PC-3 (cell line): ENCODE measurements around the gene CYP2E1. TPM values are rescaled to one million over a fixed set of nuclear protein-coding genes. Genes with fewer than 3 reads are reported as not detected.
"Not testable (repeated sequence)": the region's sequence is repeated elsewhere in the genome, so short reads cannot be mapped to it uniquely, and the experiment has no call there.

Experiments
- ATAC-seq: fragments of 200-7000 bp; cut with Tn5 transposase; 2 replicates; pipeline ENCODE4 v1.9.1; 2020; ENCODE audit warnings: mild to moderate bottlenecking, moderate library complexity
- BruUV-seq: library from RNA; stranded (reverse); fragments of 400-500 nt; replicated peaks from 2 replicates; lab custom pipeline; 2021; lab: Mats Ljungman, UMichigan
- CTCF ChIA-PET: fragments of 300-600 bp; sonication (Branson Sonifier 250); formaldehyde crosslinking; loops from one replicate; lab custom pipeline; 2022; ENCODE audit warnings: antibody characterized with exemption; lab: Charles Lee
- POLR2A ChIA-PET: fragments of 300-600 bp; sonication (Branson Sonifier 250); formaldehyde crosslinking; loops from one replicate; lab custom pipeline; 2022; ENCODE audit warnings: antibody characterized with exemption; ENCODE audit not compliant: unreplicated experiment; lab: Charles Lee
- DNase-seq: peaks from one replicate; pipeline ENCODE4 v3.0.0-alpha.2; 2015
- H2AFZ ChIP-seq: fragments of 300-600 bp; sonication (generic); 2 replicates; pipeline ENCODE4 v1.6.0; 2016; ENCODE audit warnings: antibody characterized with exemption, low read length
- H3F3A ChIP-seq: fragments of 300-600 bp; sonication (generic); one replicate; pipeline ENCODE4 v1.6.0; 2017; ENCODE audit warnings: antibody characterized with exemption, low read length, control low read depth, mild to moderate bottlenecking; ENCODE audit not compliant: unreplicated experiment
- H3K27ac ChIP-seq: fragments of 300-600 bp; sonication (generic); 2 replicates; pipeline ENCODE4 v1.5.1; 2016; ENCODE audit warnings: mild to moderate bottlenecking, low read length
- H3K27me3 ChIP-seq: fragments of 300-600 bp; sonication (generic); 2 replicates; pipeline ENCODE4 v1.6.1; 2016; ENCODE audit warnings: low read length, mixed read lengths
- H3K36me3 ChIP-seq: fragments of 300-600 bp; sonication (generic); 2 replicates; pipeline ENCODE4 v1.6.1; 2016; ENCODE audit warnings: low read depth, mixed run types, low read length, mixed read lengths
- H3K4me1 ChIP-seq: fragments of 300-600 bp; sonication (generic); 2 replicates; pipeline ENCODE4 v1.5.1; 2016; ENCODE audit warnings: low read length; ENCODE audit not compliant: insufficient read depth
- H3K4me2 ChIP-seq: fragments of 300-600 bp; sonication (generic); 2 replicates; pipeline ENCODE4 v1.6.0; 2016; ENCODE audit warnings: low read length
- H3K4me3 ChIP-seq: fragments of 300-600 bp; sonication (generic); 2 replicates; pipeline ENCODE4 v1.5.1; 2016; ENCODE audit warnings: mild to moderate bottlenecking, low read length, mixed read lengths
- H3K79me2 ChIP-seq: fragments of 300-600 bp; sonication (generic); 2 replicates; pipeline ENCODE4 v1.6.1; 2017; ENCODE audit warnings: low read length, mixed read lengths
- H3K9ac ChIP-seq: fragments of 300-600 bp; sonication (generic); 2 replicates; pipeline ENCODE4 v1.6.0; 2016; ENCODE audit warnings: mild to moderate bottlenecking, low read length
- H3K9me2 ChIP-seq: fragments of 300-600 bp; sonication (generic); replicated peaks from 2 replicates; pipeline ENCODE4 v1.6.1; 2016; ENCODE audit warnings: mixed run types, low read length, mixed read lengths
- H3K9me3 ChIP-seq: fragments of 300-600 bp; sonication (generic); 2 replicates; pipeline ENCODE4 v1.6.1; 2016; ENCODE audit warnings: low read length, mixed read lengths
- H4K20me1 ChIP-seq: fragments of 300-600 bp; sonication (generic); 2 replicates; pipeline ENCODE4 v1.6.1; 2016; ENCODE audit warnings: low read length, mixed read lengths
- EZH2 ChIP-seq: fragments of 300-600 bp; sonication (generic); IDR thresholded peaks from one replicate; pipeline ENCODE4 v1.6.1; 2017; ENCODE audit warnings: antibody characterized with exemption, mild to moderate bottlenecking, low read length; ENCODE audit not compliant: unreplicated experiment
- EZH2phosphoT487 ChIP-seq: fragments of 300-600 bp; sonication (generic); IDR thresholded peaks from 2 replicates; pipeline ENCODE4 v1.6.1; 2018; ENCODE audit warnings: mild to moderate bottlenecking, antibody characterized with exemption, low read length, borderline replicate concordance
- intact Hi-C: fragments of 100-400 bp; cut with micrococcal nuclease; formaldehyde crosslinking; loops from 2 replicates; pipeline ENCODE4 v1.9.0; 2023
- total RNA-seq: library from RNA; depleted of rRNA; stranded (reverse); fragments of >200 nt; gene quantifications from 2 replicates; pipeline ENCODE4 v1.2.3, GENCODE V29; 2014
- TF ChIP-seq, protein P1 (sequence below): fragments of 300-600 bp; sonication (generic); conservative IDR thresholded peaks from 2 replicates; pipeline ENCODE4 v1.5.1; 2017; ENCODE audit warnings: antibody characterized with exemption, low read depth, mild to moderate bottlenecking, low read length

Gene CYP2E1
- total RNA-seq, 1 experiment from 2014 or later = 4.2 TPM

DNA sequence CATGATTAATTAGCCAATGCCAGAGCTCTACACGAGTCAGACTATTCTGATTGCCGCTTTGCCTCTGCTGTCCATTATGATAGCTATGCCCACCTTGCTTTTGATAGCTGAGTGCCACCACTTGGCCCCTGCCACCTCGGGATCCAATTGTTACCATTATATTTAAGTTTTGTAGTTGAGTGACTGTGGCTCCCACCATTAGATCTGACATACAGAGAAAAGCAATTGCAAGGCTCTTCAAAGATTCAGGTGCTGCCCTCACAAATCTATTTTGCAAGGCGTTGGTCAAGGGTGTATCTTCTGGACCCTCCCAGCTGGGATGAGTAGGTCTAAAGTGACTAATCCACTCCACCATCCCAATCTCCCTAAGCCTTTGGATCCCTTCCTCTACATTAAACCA is 26.3 kb upstream of the CYP2E1 start:
- intact Hi-C loops = loop anchor here (10.0 kb wide), 1 partner anchor 176 kb away; no protein-coding TSS in a partner anchor
- H3F3A ChIP-seq, H2AFZ ChIP-seq, CTCF ChIA-PET, H3K9me2 ChIP-seq, POLR2A ChIA-PET, H3K27ac ChIP-seq, H3K4me2 ChIP-seq, H3K4me1 ChIP-seq, ATAC-seq, H3K36me3 ChIP-seq, H3K9me3 ChIP-seq, DNase-seq, H4K20me1 ChIP-seq, H3K27me3 ChIP-seq, H3K79me2 ChIP-seq, BruUV-seq, H3K9ac ChIP-seq, H3K4me3 ChIP-seq: not testable (repeated sequence)

DNA sequence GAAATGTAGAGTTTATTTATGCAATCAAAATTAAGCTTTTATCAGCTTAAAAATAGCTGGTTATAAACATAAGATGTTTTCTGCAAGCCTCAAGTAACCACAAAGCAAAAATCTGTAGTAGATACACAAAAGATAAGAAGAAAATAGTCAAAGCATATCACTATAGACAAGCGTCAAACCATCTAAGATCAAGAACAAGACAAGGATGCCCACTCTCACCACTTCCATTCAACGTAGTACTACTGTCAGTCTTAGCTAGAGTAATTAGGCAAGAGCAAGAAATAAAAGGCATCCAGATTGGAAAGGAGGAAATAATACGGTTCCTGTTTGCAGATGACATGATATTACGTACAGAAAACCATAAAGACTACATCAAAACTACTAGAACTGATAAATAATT is 17.5 kb upstream of the CYP2E1 start:
- TF ChIP-seq, protein P1, sequence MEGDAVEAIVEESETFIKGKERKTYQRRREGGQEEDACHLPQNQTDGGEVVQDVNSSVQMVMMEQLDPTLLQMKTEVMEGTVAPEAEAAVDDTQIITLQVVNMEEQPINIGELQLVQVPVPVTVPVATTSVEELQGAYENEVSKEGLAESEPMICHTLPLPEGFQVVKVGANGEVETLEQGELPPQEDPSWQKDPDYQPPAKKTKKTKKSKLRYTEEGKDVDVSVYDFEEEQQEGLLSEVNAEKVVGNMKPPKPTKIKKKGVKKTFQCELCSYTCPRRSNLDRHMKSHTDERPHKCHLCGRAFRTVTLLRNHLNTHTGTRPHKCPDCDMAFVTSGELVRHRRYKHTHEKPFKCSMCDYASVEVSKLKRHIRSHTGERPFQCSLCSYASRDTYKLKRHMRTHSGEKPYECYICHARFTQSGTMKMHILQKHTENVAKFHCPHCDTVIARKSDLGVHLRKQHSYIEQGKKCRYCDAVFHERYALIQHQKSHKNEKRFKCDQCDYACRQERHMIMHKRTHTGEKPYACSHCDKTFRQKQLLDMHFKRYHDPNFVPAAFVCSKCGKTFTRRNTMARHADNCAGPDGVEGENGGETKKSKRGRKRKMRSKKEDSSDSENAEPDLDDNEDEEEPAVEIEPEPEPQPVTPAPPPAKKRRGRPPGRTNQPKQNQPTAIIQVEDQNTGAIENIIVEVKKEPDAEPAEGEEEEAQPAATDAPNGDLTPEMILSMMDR = no peak
- TF ChIP-seq EZH2 = no peak

DNA sequence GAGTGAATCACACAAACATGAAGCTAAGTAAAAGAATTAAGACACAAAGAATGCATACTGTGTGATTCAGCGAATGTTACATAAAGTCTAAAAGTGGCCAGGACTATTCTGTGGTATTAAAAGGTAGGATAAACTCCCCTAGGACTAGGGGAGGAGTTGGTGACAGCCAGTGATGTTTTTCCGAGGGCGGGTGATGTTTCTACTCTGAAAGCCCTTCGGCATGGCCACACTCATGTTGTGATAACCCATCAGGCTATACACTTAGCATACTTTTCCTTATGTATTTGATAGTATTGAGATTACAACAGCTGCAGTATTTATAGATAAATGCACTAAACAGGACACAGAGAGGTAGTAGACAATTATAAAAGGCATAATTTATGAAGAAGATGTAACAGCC is 15.8 kb upstream of the CYP2E1 start:
- H3K9me2 ChIP-seq = no peaks in the 10 kb centered on the region
- CTCF ChIA-PET = no interaction called here
- intact Hi-C loops = no loop called here
- POLR2A ChIA-PET = no interaction called here
- no peak for ATAC-seq
- H3K27me3 ChIP-seq = no peaks in the 10 kb centered on the region
- BruUV-seq = no TSS peak
- no peaks in the 10 kb centered on the region for H3K9me3 ChIP-seq
- no peak overlapping the region for H3K27ac ChIP-seq
- H3F3A ChIP-seq = no peaks in the 10 kb centered on the region
- H3K4me3 ChIP-seq = no peak overlapping the region
- TF ChIP-seq EZH2 (no peak), EZH2phosphoT487 (no peak)
- TF ChIP-seq, protein P1 = no peak
- no peaks in the 10 kb centered on the region for H4K20me1 ChIP-seq
- H2AFZ ChIP-seq = no peak overlapping the region
- no peak for DNase-seq
- H3K36me3 ChIP-seq = no peaks in the 10 kb centered on the region
- no peak overlapping the region for H3K4me2 ChIP-seq
- no peaks in the 10 kb centered on the region for H3K4me1 ChIP-seq
- H3K9ac ChIP-seq = no peak overlapping the region
- H3K79me2 ChIP-seq = no peaks in the 10 kb centered on the region

More for the DNA sequence above, 17.5 kb upstream of the CYP2E1 start:
- DNase-seq (no peak), ATAC-seq (no peak)
- no TSS peak for BruUV-seq
- POLR2A ChIA-PET = no interaction called here
- Histone ChIP-seq H3K9me2 (no peaks in the 10 kb centered on the region), H3K4me3 (no peak overlapping the region), H4K20me1 (no peaks in the 10 kb centered on the region), H3K27me3 (no peaks in the 10 kb centered on the region), H3K4me2 (no peak overlapping the region), H3K27ac (no peak overlapping the region), H3K9me3 (no peaks in the 10 kb centered on the region), H3F3A (no peaks in the 10 kb centered on the region), H3K4me1 (no peaks in the 10 kb centered on the region), H2AFZ (no peak overlapping the region), H3K9ac (no peak overlapping the region), H3K79me2 (no peaks in the 10 kb centered on the region), H3K36me3 (no peaks in the 10 kb centered on the region)
- CTCF ChIA-PET = no interaction called here
- intact Hi-C loops = loop anchor here (10.0 kb wide), 1 partner anchor 185 kb away; no protein-coding TSS in a partner anchor
